B cell (primary cell): ENCODE results near the gene STXBP6. TPM values are rescaled to one million over a fixed set of nuclear protein-coding genes. Genes with fewer than 3 reads are reported as not detected.

Experiments used
- ATAC-seq: fragments of 200-7000 bp; cut with Tn5 transposase; one replicate; pipeline ENCODE4 v1.10.0; 2021; ENCODE audit warnings: low read depth, mild to moderate bottlenecking, moderate number of reproducible peaks, moderate library complexity
- CTCF ChIA-PET: fragments of 350-600 bp; sonication (Branson Sonifier 250); formaldehyde crosslinking; loops from one replicate; lab custom pipeline; 2021; ENCODE audit warnings: antibody characterized with exemption, inconsistent platforms; lab: Charles Lee
- POLR2A ChIA-PET: fragments of 350-600 bp; sonication (Branson Sonifier 250); formaldehyde crosslinking; loops from one replicate; lab custom pipeline; 2021; ENCODE audit warnings: antibody characterized with exemption; lab: Charles Lee
- DNase-seq: peaks from one replicate; pipeline ENCODE4 v3.0.0; 2013
- H2AFZ ChIP-seq: 2 replicates; pipeline ENCODE4 v1.6.1; 2012; ENCODE audit warnings: mild to moderate bottlenecking, low read depth, low read length; ENCODE audit not compliant: insufficient read depth, poor library complexity, severe bottlenecking
- H3K27ac ChIP-seq, 2 donors: 1 replicate in 1 of 2; 2 replicates in 1 of 2; pipeline ENCODE4 v1.5.1; 2012 to 2013; ENCODE audit warnings: low read length in 2 of 2, mild to moderate bottlenecking in 2 of 2, moderate library complexity in 1 of 2
- H3K27me3 ChIP-seq, 4 experiments: fragments of 200-600 bp in 1 of 4; sonication (generic) in 1 of 4; replicated peaks in 1 of 4; 1 replicate in 2 of 4; 2 replicates in 2 of 4; pipeline versions ENCODE4 v1.6.1 to v1.7.0; 2013 to 2016; ENCODE audit warnings: low read length in 3 of 4, mild to moderate bottlenecking in 2 of 4, mixed read lengths in 1 of 4, moderate library complexity in 1 of 4; ENCODE audit not compliant: insufficient read depth in 4 of 4, control insufficient read depth in 3 of 4; ENCODE audit errors: control extremely low read depth in 1 of 4
- H3K36me3 ChIP-seq, 2 experiments: replicated peaks in 1 of 2; 1 replicate in 1 of 2; 2 replicates in 1 of 2; pipeline versions ENCODE4 v1.6.1 to v1.7.1; 2013; ENCODE audit warnings: low read length in 1 of 2; ENCODE audit not compliant: insufficient read depth in 2 of 2, control insufficient read depth in 1 of 2; ENCODE audit errors: control extremely low read depth in 1 of 2, extremely low read depth in 1 of 2
- H3K4me1 ChIP-seq, 2 donors: fragments of 200-600 bp in 1 of 2; sonication (generic) in 1 of 2; 1 replicate in 1 of 2; 2 replicates in 1 of 2; pipeline versions ENCODE4 v1.5.1 to v1.6.1; 2013 to 2017; ENCODE audit warnings: low read length in 2 of 2; ENCODE audit not compliant: control insufficient read depth in 2 of 2, insufficient read depth in 2 of 2
- H3K4me2 ChIP-seq: replicated peaks from 2 replicates; pipeline ENCODE3; 2012; ENCODE audit warnings: mild to moderate bottlenecking, low read depth, low read length; ENCODE audit not compliant: poor library complexity, severe bottlenecking
- H3K4me3 ChIP-seq, 5 experiments: fragments of 200-600 bp in 1 of 5; sonication (generic) in 1 of 5; 1 replicate in 3 of 5; 2 replicates in 2 of 5; pipeline versions ENCODE4 v1.5.1 to v1.7.0; 2011 to 2016; ENCODE audit warnings: low read length in 4 of 5, mild to moderate bottlenecking in 4 of 5, low read depth in 2 of 5, control low read depth in 1 of 5, moderate library complexity in 1 of 5; ENCODE audit not compliant: insufficient read depth in 1 of 5; ENCODE audit errors: control extremely low read depth in 1 of 5, extremely low read depth in 1 of 5
- H3K79me2 ChIP-seq: fragments of 200-600 bp; sonication (generic); one replicate; pipeline ENCODE4 v1.6.0; 2016; ENCODE audit warnings: low read length; ENCODE audit not compliant: control insufficient read depth, insufficient read depth
- H3K9ac ChIP-seq: fragments of 200-600 bp; sonication (generic); 2 replicates; pipeline ENCODE4 v1.6.1; 2017; ENCODE audit warnings: mild to moderate bottlenecking, low read length, moderate library complexity
- H3K9me3 ChIP-seq, 3 donors: one replicate each; pipeline versions ENCODE4 v1.6.1 to v1.7.1; 2013; ENCODE audit warnings: low read length in 2 of 3; ENCODE audit not compliant: control insufficient read depth in 2 of 3, insufficient read depth in 1 of 3; ENCODE audit errors: control extremely low read depth in 1 of 3
- H4K20me1 ChIP-seq: 2 replicates; pipeline ENCODE4 v1.6.0; 2012; ENCODE audit warnings: mild to moderate bottlenecking, low read length; ENCODE audit not compliant: insufficient read depth, control insufficient read depth, poor library complexity, severe bottlenecking
- H3K27ac Mint-ChIP-seq: one replicate; pipeline ENCODE4 v1.8.0; 2021; ENCODE audit warnings: mixed read lengths
- H3K27me3 Mint-ChIP-seq: one replicate; pipeline ENCODE4 v1.8.0; 2021; ENCODE audit warnings: mixed read lengths
- H3K4me1 Mint-ChIP-seq: one replicate; pipeline ENCODE4 v1.8.0; 2021; ENCODE audit warnings: mixed read lengths
- H3K4me3 Mint-ChIP-seq: one replicate; pipeline ENCODE4 v1.8.0; 2021; ENCODE audit warnings: mixed read lengths
- H3K9me3 Mint-ChIP-seq: one replicate; pipeline ENCODE4 v1.8.0; 2022; ENCODE audit warnings: mixed read lengths; ENCODE audit not compliant: insufficient read depth
- CTCF ChIP-seq: fragments of 200-600 bp; IDR thresholded peaks from one replicate; pipeline ENCODE4 v1.8.0; 2022; ENCODE audit warnings: antibody characterized with exemption, mild to moderate bottlenecking
- EZH2 ChIP-seq: IDR thresholded peaks from 2 replicates; pipeline ENCODE4 v1.6.1; 2012; ENCODE audit warnings: borderline replicate concordance, low read depth, mild to moderate bottlenecking, moderate library complexity, low read length; ENCODE audit not compliant: insufficient read depth, poor library complexity, severe bottlenecking
- WGBS: methylation state at CpG from one replicate; pipeline ENCODE4 v1.1.5; 2013; ENCODE audit warnings: missing lambda C conversion rate; ENCODE audit not compliant: insufficient coverage; 5-methylcytosine and 5-hydroxymethylcytosine counted together
- intact Hi-C: fragments of 100-400 bp; cut with micrococcal nuclease; formaldehyde crosslinking; loops from one replicate; pipeline ENCODE4 v1.10.0; 2022
- polyA plus RNA-seq: library from polyadenylated mRNA; depleted of rRNA; stranded (reverse); fragments of >200 nt; gene quantifications from 2 replicates; pipeline ENCODE4 v1.2.3, GENCODE V29; 2012
- total RNA-seq, 2 donors: library from RNA; stranded (reverse); fragments of 120-200 nt in 1 of 2; gene quantifications; 1 replicate in 1 of 2; 2 replicates in 1 of 2; pipeline versions ENCODE4 v1.2.3 to v1.2.4, GENCODE V29; 2013 to 2022

The STXBP6 gene
- total and polyA plus RNA-seq, 2 donors (not counting 1 experiment from before 2014, with no cell fraction given) = 0.01 TPM; not detected in 1

- no peaks in the 10 kb centered on the region for H3K36me3 ChIP-seq
- no peak overlapping the region for H2AFZ ChIP-seq
- no peak overlapping the region for H3K4me2 ChIP-seq
- H3K79me2 ChIP-seq = no peaks in the 10 kb centered on the region
- H4K20me1 ChIP-seq = no peaks in the 10 kb centered on the region
- no peak overlapping the region for H3K4me3 ChIP-seq
- intact Hi-C loops = no loop called here
- H3K27ac ChIP-seq = no peak overlapping the region
- CTCF ChIA-PET = no interaction called here
- no peaks in the 10 kb centered on the region for H3K27me3 ChIP-seq
- no peak for TF ChIP-seq EZH2
- TF ChIP-seq CTCF = no peak
- H3K9ac ChIP-seq = no peak overlapping the region
- Mint-ChIP-seq H3K27ac (no peak overlapping the region), H3K27me3 (peaks cover 9% of the 10 kb centered on the region), H3K9me3 (no peaks in the 10 kb centered on the region), H3K4me1 (no peaks in the 10 kb centered on the region), H3K4me3 (no peak overlapping the region)
- H3K9me3 ChIP-seq = no peaks in the 10 kb centered on the region
- POLR2A ChIA-PET = no interaction called here
- ATAC-seq (no peak), DNase-seq (no peak)
- no CpG with 5 or more reads among the region's 1 CpG for WGBS
- no peaks in the 10 kb centered on the region for H3K4me1 ChIP-seq
Observed at GRCh38 chr14:24915403-24915921, 134.5 kb downstream of the STXBP6 start.

- Mint-ChIP-seq H3K27me3 (peaks cover 14% of the 10 kb centered on the region), H3K4me3 (no peak overlapping the region), H3K4me1 (no peaks in the 10 kb centered on the region), H3K27ac (no peak overlapping the region), H3K9me3 (no peaks in the 10 kb centered on the region)
- Histone ChIP-seq H3K4me1 (no peaks in the 10 kb centered on the region), H3K36me3 (no peaks in the 10 kb centered on the region), H2AFZ (no peak overlapping the region), H3K4me2 (no peak overlapping the region), H3K9me3 (no peaks in the 10 kb centered on the region), H3K27ac (no peak overlapping the region), H3K9ac (no peak overlapping the region), H3K4me3 (no peak overlapping the region), H3K27me3 (no peaks in the 10 kb centered on the region), H4K20me1 (no peaks in the 10 kb centered on the region), H3K79me2 (no peaks in the 10 kb centered on the region)
- ChIA-PET POLR2A (no interaction called here), CTCF (no interaction called here)
- no CpG with 5 or more reads among the region's 1 CpG for WGBS
- intact Hi-C loops = no loop called here
- TF ChIP-seq CTCF (no peak), EZH2 (no peak)
- ATAC-seq = no peak
- no peak for DNase-seq
Observed at GRCh38 chr14:24913746-24914145, 136.2 kb downstream of the STXBP6 start.
